ENCODE data around the gene IL17RA.
A peak's percentile ranks its signal among the peaks of the same experiment; 100 is the strongest.
"Not testable (repeated sequence)": the region's sequence is repeated elsewhere in the genome, so short reads cannot be mapped to it uniquely, and the experiment has no call there.

IL17RA gene

GRCh38 chr22:17120711-17121232, 36.0 kb downstream of the IL17RA start:
- peak; percentile 26 for DNase-seq (ENCODE audit: low spot score)

- peak; percentile 60 for DNase-seq (ENCODE audit: low spot score)
Observed at GRCh38 chr22:17121233-17122195, 36.7 kb downstream of the IL17RA start, which contains the start of gene TMEM121B. TSS of gene TMEM121B (minus strand) at chr22:17121360. CDS start at chr22:17121127, 233 bp downstream.

- DNase-seq (ENCODE audit: low spot score) = no peak
Observed at GRCh38 chr22:17130199-17130598, 45.4 kb downstream of the IL17RA start.

GRCh38 chr22:17131686-17132085, 46.9 kb downstream of the IL17RA start:
- no peak for DNase-seq (ENCODE audit: low spot score)

- no peak for DNase-seq (ENCODE audit: low spot score)
Observed at GRCh38 chr22:17132112-17132511, 47.3 kb downstream of the IL17RA start.

- DNase-seq (ENCODE audit: low spot score) = no peak
Observed at GRCh38 chr22:17133137-17133536, 48.3 kb downstream of the IL17RA start.

GRCh38 chr22:17135153-17135760, 50.5 kb downstream of the IL17RA start:
- DNase-seq (ENCODE audit: low spot score) = no peak

GRCh38 chr22:17137170-17137569, 52.4 kb downstream of the IL17RA start:
- DNase-seq (ENCODE audit: low spot score) = no peak

GRCh38 chr22:17137861-17138425, 53.1 kb downstream of the IL17RA start:
- no peak for DNase-seq (ENCODE audit: low spot score)

- no peak for DNase-seq (ENCODE audit: low spot score)
Observed at GRCh38 chr22:17138513-17138912, 53.7 kb downstream of the IL17RA start.

GRCh38 chr22:17140022-17140421, 55.2 kb downstream of the IL17RA start:
- DNase-seq (ENCODE audit: low spot score) = no peak

GRCh38 chr22:17140826-17141766, 56.3 kb downstream of the IL17RA start:
- DNase-seq (ENCODE audit: low spot score) = no peak

GRCh38 chr22:17143101-17143500, 58.3 kb downstream of the IL17RA start:
- DNase-seq (ENCODE audit: low spot score) = no peak

GRCh38 chr22:17143826-17144225, 59.0 kb downstream of the IL17RA start:
- no peak for DNase-seq (ENCODE audit: low spot score)

GRCh38 chr22:17145021-17145680, 60.4 kb downstream of the IL17RA start:
- no peak for DNase-seq (ENCODE audit: low spot score)

GRCh38 chr22:17147458-17147857, 62.7 kb downstream of the IL17RA start:
- DNase-seq (ENCODE audit: low spot score) = not testable (repeated sequence)

GRCh38 chr22:17149076-17149815, 64.4 kb downstream of the IL17RA start:
- DNase-seq (ENCODE audit: low spot score) = no peak

- no peak for DNase-seq (ENCODE audit: low spot score)
Observed at GRCh38 chr22:17152340-17152739, 67.5 kb downstream of the IL17RA start.

GRCh38 chr22:17152971-17153370, 68.2 kb downstream of the IL17RA start:
- no peak for DNase-seq (ENCODE audit: low spot score)

- DNase-seq (ENCODE audit: low spot score) = no peak
Observed at GRCh38 chr22:17155941-17156340, 71.1 kb downstream of the IL17RA start.

All from SW480 (cell line).